GM12891 (cell line): ENCODE data around the gene MYO15A.

Experiments
- POLR2A ChIP-seq: IDR thresholded peaks from 2 replicates; pipeline ENCODE4 v1.6.1; 2011; ENCODE audit warnings: low read depth, low read length, control low read depth
- POLR2AphosphoS5 ChIP-seq: IDR thresholded peaks from 2 replicates; pipeline ENCODE4 v1.6.1; 2011; ENCODE audit warnings: low read depth, low read length, control low read depth
- TAF1 ChIP-seq: IDR thresholded peaks from 2 replicates; pipeline ENCODE4 v1.6.1; 2011; ENCODE audit warnings: low read depth, low read length, control low read depth

GRCh38 chr17:18124345-18125126 is 16.0 kb downstream of the MYO15A start:
- TF ChIP-seq POLR2AphosphoS5 (no peak), POLR2A (no peak), TAF1 (no peak)
